Spleen (tissue), 11 donors: Measurements from ENCODE around the gene P2RY12. TPM values are rescaled to one million over a fixed set of nuclear protein-coding genes. Genes with fewer than 3 reads are reported as not detected.
A peak's percentile ranks its signal among the peaks of the same experiment; 100 is the strongest.

Experiments
- DNase-seq: peaks from one replicate; pipeline ENCODE4 v3.0.0-alpha.2; 2020
- H3K27ac ChIP-seq, 8 donors: fragments of 200-600 bp; sonication (generic) in 7 of 8; 1 replicate in 4 of 8; 2 replicates in 4 of 8; pipeline versions ENCODE4 v1.5.0 to v1.8.0; 2016 to 2021; ENCODE audit warnings: inconsistent platforms in 4 of 8, mild to moderate bottlenecking in 4 of 8, moderate library complexity in 1 of 8
- H3K27me3 ChIP-seq, 7 donors: fragments of 200-600 bp; sonication (generic) in 6 of 7; replicated peaks in 1 of 7; 1 replicate in 4 of 7; 2 replicates in 3 of 7; pipeline versions ENCODE4 v1.5.0 to v1.8.0; 2016 to 2021; ENCODE audit warnings: inconsistent platforms in 3 of 7, mild to moderate bottlenecking in 1 of 7
- H3K36me3 ChIP-seq, 6 donors: fragments of 200-600 bp; sonication (generic) in 5 of 6; 1 replicate in 4 of 6; 2 replicates in 2 of 6; pipeline versions ENCODE4 v1.5.0 to v1.8.0; 2016 to 2021; ENCODE audit warnings: inconsistent platforms in 2 of 6
- H3K4me1 ChIP-seq, 6 donors: fragments of 200-600 bp; sonication (generic) in 5 of 6; 1 replicate in 3 of 6; 2 replicates in 3 of 6; pipeline versions ENCODE4 v1.5.0 to v1.8.0; 2016 to 2021; ENCODE audit warnings: inconsistent platforms in 3 of 6
- H3K4me3 ChIP-seq, 8 donors: fragments of 200-600 bp; sonication (generic) in 7 of 8; 1 replicate in 4 of 8; 2 replicates in 4 of 8; pipeline versions ENCODE4 v1.5.0 to v1.8.0; 2016 to 2021; ENCODE audit warnings: inconsistent platforms in 4 of 8, mild to moderate bottlenecking in 4 of 8, moderate library complexity in 2 of 8
- H3K9me3 ChIP-seq, 8 donors: fragments of 200-600 bp; sonication (generic) in 7 of 8; 1 replicate in 4 of 8; 2 replicates in 4 of 8; pipeline versions ENCODE4 v1.5.0 to v1.8.0; 2016 to 2021; ENCODE audit warnings: inconsistent platforms in 4 of 8
- CTCF ChIP-seq, 11 experiments: fragments of 200-600 bp in 7 of 11; fragments of 450-650 bp in 4 of 11; sonication (generic) in 4 of 11; IDR thresholded peaks in 8 of 11; conservative IDR thresholded peaks in 3 of 11; 1 replicate in 7 of 11; 2 replicates in 4 of 11; pipeline versions ENCODE4 v1.4.0 to v1.8.0; 2016 to 2021; ENCODE audit warnings: antibody characterized with exemption in 11 of 11, inconsistent platforms in 4 of 11, mild to moderate bottlenecking in 1 of 11
- POLR2A ChIP-seq, 3 donors: fragments of 450-650 bp; IDR thresholded peaks; one replicate each; pipeline ENCODE4 v1.5.1; 2017; ENCODE audit warnings: antibody characterized with exemption in 3 of 3, mild to moderate bottlenecking in 1 of 3
- POLR2AphosphoS5 ChIP-seq, 3 donors: sonication (generic); formaldehyde crosslinking; IDR thresholded peaks; one replicate each; pipeline ENCODE4 v1.5.1; 2017; ENCODE audit warnings: antibody characterized with exemption in 3 of 3
- WGBS, 5 donors: extraction: QIAGEN DNeasy Blood & Tissue Kit in 3 of 5; methylation state at CpG; one replicate each; pipeline versions ENCODE4 v1.1.5 to v1.1.7; 2013 to 2018; 5-methylcytosine and 5-hydroxymethylcytosine counted together
- intact Hi-C: fragments of 100-400 bp; cut with DNase I; formaldehyde crosslinking; loops from one replicate; pipeline ENCODE4 v1.15.0; 2023; ENCODE audit warnings: low total_unique reads
- polyA plus RNA-seq, 3 donors: library from polyadenylated mRNA; stranded (reverse); fragments of 200-250 nt; gene quantifications; one replicate each; pipeline ENCODE4 v1.2.1, GENCODE V29; 2013
- total RNA-seq, 7 donors: library from RNA; depleted of rRNA in 3 of 7; stranded (reverse); fragments of >200 nt in 3 of 7; fragmentation: NEBNext Ultra II Directional in 4 of 7; extraction: Animal tissue kit (Norgen Biotek cat#: 25700) in 4 of 7; gene quantifications; one replicate each; pipeline versions ENCODE4 v1.1.0 to v1.2.1, GENCODE V29; 2016 to 2021
- donor health status: healthy with polysubstance abuse.
- donor health status: DM: no; HTN: no; CAD: no; lungs with moderate emphysema.
- donor health status: DM: no; HTN: no; CAD: no.
- donor health status: Bipolar disorder and iron deficiency.
- donor health status: healthy.
- donor health status: DM: no; HTN: no; CAD: no.
- donor health status: DM: yes; HTN: yes; CAD: no.

The P2RY12 gene
- total and polyA plus RNA-seq, 10 donors = 0.78 to 19.2 (median 6.7) TPM

GRCh38 chr3:151383956-151384355 lies 597 bp downstream of the P2RY12 start:
- no peaks in the 10 kb centered on the region for H3K27me3 ChIP-seq
- H3K27ac ChIP-seq = peak overlapping the region; percentile 13 to 84 (median 70)
- 33 to 57% (median 46%) methylated on average over 3 of the region's 3 CpGs for WGBS, 5 donors
- TF ChIP-seq CTCF (IDR thresholded peaks at IDR 0.05 in 8 of 11, conservative IDR thresholded peaks at IDR 0.05 in 3 of 11) (no peak), POLR2A (IDR thresholded peaks at IDR 0.05) (no peak), POLR2AphosphoS5 (IDR thresholded peaks at IDR 0.05) (no peak)
- no peak for DNase-seq
- H3K4me3 ChIP-seq = peak overlapping the region in 6 of 8 donors; percentile 8 to 47 (median 12)
- H3K36me3 ChIP-seq = no peaks in the 10 kb centered on the region
- intact Hi-C loops = no loop called here
- H3K4me1 ChIP-seq = peaks cover 0 to 76% (median 53%) of the 10 kb centered on the region in 6 donors
- no peaks in the 10 kb centered on the region for H3K9me3 ChIP-seq

- 65 to 90% (median 82%) methylated on average over 2 of the region's 2 CpGs for WGBS, 5 donors
- TF ChIP-seq POLR2AphosphoS5 (IDR thresholded peaks at IDR 0.05) = no peak
- no peak for TF ChIP-seq POLR2A (IDR thresholded peaks at IDR 0.05)
- no peak for TF ChIP-seq CTCF (IDR thresholded peaks at IDR 0.05 in 8 of 11, conservative IDR thresholded peaks at IDR 0.05 in 3 of 11)
- intact Hi-C loops = no loop called here
These were observed 1.4 kb downstream of the P2RY12 start for GRCh38 chr3:151383111-151383510.

GRCh38 chr3:151382671-151383070 lies 1.9 kb downstream of the P2RY12 start:
- peak overlapping the region in 7 of 8 donors; percentile 32 to 84 (median 73) for H3K27ac ChIP-seq
- DNase-seq = no peak
- peak overlapping the region in 1 of 8 donors; percentile 47 for H3K4me3 ChIP-seq
- WGBS, 5 donors = 59 to 72% (median 68%) methylated on average over 5 of the region's 5 CpGs
- intact Hi-C loops = no loop called here
- no peaks in the 10 kb centered on the region for H3K9me3 ChIP-seq
- H3K36me3 ChIP-seq = no peaks in the 10 kb centered on the region
- H3K4me1 ChIP-seq = peaks cover 0 to 67% (median 45%) of the 10 kb centered on the region in 6 donors
- no peaks in the 10 kb centered on the region for H3K27me3 ChIP-seq
- TF ChIP-seq POLR2AphosphoS5 (IDR thresholded peaks at IDR 0.05) (no peak), CTCF (IDR thresholded peaks at IDR 0.05 in 8 of 11, conservative IDR thresholded peaks at IDR 0.05 in 3 of 11) (no peak), POLR2A (IDR thresholded peaks at IDR 0.05) (no peak)

More at GRCh38 chr3:151383111-151383510, 1.4 kb downstream of the P2RY12 start:
- H3K4me3 ChIP-seq = peak overlapping the region in 2 of 8 donors; percentile 34 to 47
- H3K36me3 ChIP-seq = no peaks in the 10 kb centered on the region
- peak; percentile 61 for DNase-seq
- H3K27ac ChIP-seq = peak overlapping the region in 7 of 8 donors; percentile 32 to 84 (median 73)
- H3K9me3 ChIP-seq = no peaks in the 10 kb centered on the region
- peaks cover 0 to 68% (median 49%) of the 10 kb centered on the region in 6 donors for H3K4me1 ChIP-seq
- H3K27me3 ChIP-seq = no peaks in the 10 kb centered on the region

- TF ChIP-seq POLR2A (IDR thresholded peaks at IDR 0.05) = no peak
- TF ChIP-seq CTCF (IDR thresholded peaks at IDR 0.05 in 8 of 11, conservative IDR thresholded peaks at IDR 0.05 in 3 of 11) = peak in 6 of 11 experiments; percentile 9 to 51 (median 44)
- H3K9me3 ChIP-seq = no peaks in the 10 kb centered on the region
- intact Hi-C loops = no loop called here
- no peaks in the 10 kb centered on the region for H3K36me3 ChIP-seq
- no peak overlapping the region for H3K4me3 ChIP-seq
- H3K27ac ChIP-seq = no peak overlapping the region
- no peak for DNase-seq
- H3K27me3 ChIP-seq = no peaks in the 10 kb centered on the region
- H3K4me1 ChIP-seq = peaks cover 0 to 34% (median 20%) of the 10 kb centered on the region in 6 donors
- WGBS, 5 donors = 70 to 75% (median 74%) methylated on average over 4 of the region's 4 CpGs
These were observed 5.3 kb downstream of the P2RY12 start for GRCh38 chr3:151379083-151379734.
